ENCODE results near the gene SLC9A3. TPM values are rescaled to one million over a fixed set of nuclear protein-coding genes. Genes with fewer than 3 reads are reported as not detected.

The SLC9A3 gene
- total RNA-seq, result 1.2 and 1.3 TPM in 2 replicates

DNA sequence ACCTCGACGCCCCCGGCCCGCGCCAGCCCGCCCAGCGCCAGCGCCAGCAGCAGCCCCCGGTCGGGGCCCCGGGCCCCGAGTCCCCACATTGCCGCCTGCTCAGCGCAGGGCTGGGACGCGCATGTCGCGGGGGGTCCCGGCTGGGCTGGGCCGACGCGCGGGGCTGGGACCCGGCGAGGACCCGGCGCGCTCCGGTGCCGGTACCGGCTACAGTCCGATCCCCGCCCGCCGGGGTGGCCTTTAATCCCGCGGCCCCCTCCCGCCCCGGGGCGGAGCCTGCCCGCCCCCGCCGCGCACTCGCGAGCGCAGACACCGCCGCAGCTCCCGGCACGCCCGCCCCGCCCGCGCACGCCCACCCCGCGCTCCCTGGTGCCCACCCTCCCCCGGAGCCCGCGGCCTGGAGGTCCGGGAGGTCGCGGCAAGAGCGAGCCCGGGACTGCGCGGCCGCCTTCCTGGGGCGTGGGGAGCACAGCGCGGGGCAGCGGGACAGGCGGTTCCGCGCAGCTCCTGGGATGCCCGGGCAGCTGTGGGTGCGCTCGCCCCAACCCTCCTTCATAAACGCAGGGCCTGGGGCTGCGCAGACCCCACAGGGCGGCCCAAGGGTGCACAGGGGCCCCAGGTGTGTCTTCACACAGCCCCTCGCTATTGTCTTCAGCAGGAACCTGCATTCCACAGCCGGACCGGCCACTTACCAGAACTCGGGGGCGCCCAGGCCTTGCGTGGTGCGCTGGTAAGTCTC, at the start of gene SLC9A3:
TSS of gene SLC9A3 (minus strand) at position 216 of the 739 bp plus-strand sequence.

DNA sequence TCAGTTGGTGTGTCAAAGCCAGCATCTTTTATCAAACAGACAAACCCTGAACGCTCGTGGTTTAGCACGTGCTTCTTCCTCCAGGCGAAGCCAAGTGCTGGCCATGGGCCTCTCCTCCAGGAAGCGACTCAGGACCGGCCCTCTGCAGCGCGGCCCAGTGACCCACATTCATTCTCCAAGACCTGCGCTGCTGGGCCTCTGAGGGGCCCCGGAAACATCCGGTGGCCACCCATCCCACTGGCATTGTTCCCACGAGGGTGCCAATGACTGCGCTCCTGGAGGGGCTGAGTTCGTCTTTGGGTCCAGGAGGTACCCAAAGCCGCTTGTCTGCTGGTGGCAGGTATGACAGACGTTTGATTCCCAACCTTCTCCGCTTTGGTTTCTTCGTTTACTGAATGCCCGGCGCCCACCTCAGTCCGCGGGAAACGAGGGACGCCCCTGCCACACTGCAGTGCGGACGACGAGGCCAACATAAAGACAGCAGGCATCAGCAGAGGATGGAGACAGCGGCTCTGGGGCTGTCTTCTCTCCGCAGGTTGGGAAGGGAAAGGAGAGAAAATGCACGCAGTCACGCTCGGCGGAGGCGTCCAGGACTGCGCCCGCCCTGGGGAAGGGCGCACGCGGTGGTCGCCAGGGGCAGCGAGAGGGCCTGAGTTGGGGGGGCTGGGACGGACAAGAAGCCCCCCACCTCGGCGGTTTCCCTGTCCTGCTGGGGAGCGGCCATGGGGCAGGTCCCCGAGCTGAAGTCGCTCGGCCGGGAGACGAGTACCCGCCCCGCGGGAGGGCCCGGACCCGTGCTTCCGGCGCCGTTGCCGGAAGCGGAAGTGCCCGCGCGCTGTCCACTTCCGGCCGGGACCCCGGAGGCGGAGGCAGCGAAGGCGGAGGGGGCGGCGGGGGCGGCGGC, 81.7 kb downstream of the SLC9A3 start, which contains the start of gene EXOC3:
TSS of gene EXOC3 (plus strand) at position 842 of the 904 bp plus-strand sequence. CDS start 3,030 bp downstream, outside the sequence.

Small RNAs within 50 kb of the gene (small RNA-seq; reads per million reads assigned to genes)
- gene MIR4456, result not detected

Other genes with a start within 250 kb of the SLC9A3 start
- gene AHRR, start 202.7 kb downstream of the SLC9A3 start, total RNA-seq, result 122 and 160 TPM in 2 replicates
- gene EXOC3, start 81.3 kb downstream of the SLC9A3 start, total RNA-seq, result 39.5 and 47.1 TPM in 2 replicates
- gene CEP72, start 87.9 kb upstream of the SLC9A3 start, total RNA-seq, result 1.5 and 2.1 TPM in 2 replicates
- under 0.01 and 0.12 TPM in 2 replicates for gene TPPP, start 168.9 kb upstream of the SLC9A3 start, total RNA-seq

All from hair follicle dermal papilla cell (primary cell).